HCT116 (cell line): ENCODE measurements around the gene EPGN. TPM values are rescaled to one million over a fixed set of nuclear protein-coding genes. Genes with fewer than 3 reads are reported as not detected.

Source experiments
- ATAC-seq: fragments of 200-7000 bp; cut with Tn5 transposase; 2 replicates; pipeline ENCODE4 v1.9.1; 2020; ENCODE audit warnings: mild to moderate bottlenecking, moderate library complexity
- BruUV-seq: library from RNA; stranded (reverse); fragments of 400-500 nt; replicated peaks from 2 replicates; lab custom pipeline; 2021; lab: Mats Ljungman, UMichigan
- CTCF ChIA-PET: fragments of 300-600 bp; sonication (Branson Sonifier 250); formaldehyde crosslinking; loops from one replicate; lab custom pipeline; 2021; ENCODE audit warnings: antibody characterized with exemption; lab: Charles Lee
- POLR2A ChIA-PET: fragments of 300-600, 350-600 bp; sonication (Branson Sonifier 250); formaldehyde crosslinking; loops from one replicate; lab custom pipeline; 2021; ENCODE audit warnings: antibody characterized with exemption; lab: Charles Lee
- RAD21 ChIA-PET, 2 experiments: fragments of 300-600 bp; sonication (Branson Sonifier 250); formaldehyde crosslinking; loops; one replicate each; lab custom pipeline; 2023; ENCODE audit warnings: low total read pairs in 2 of 2; ENCODE audit not compliant: uncharacterized antibody in 2 of 2, unreplicated experiment in 2 of 2, low non-redundant PET in 1 of 2; lab: Charles Lee
- DNase-seq: peaks from one replicate; pipeline ENCODE4 v3.0.0-alpha.2; 2010; ENCODE audit warnings: low read depth, low spot score
- H2AFZ ChIP-seq: fragments of 200-600 bp; shearing (Covaris generic), sonication (generic); 2 replicates; pipeline ENCODE4 v1.6.1; 2017; ENCODE audit warnings: low read depth, mixed run types, mixed read lengths, antibody characterized with exemption, low read length; ENCODE audit not compliant: poor library complexity, severe bottlenecking
- H3K27ac ChIP-seq: 2 replicates; pipeline ENCODE4 v1.5.1; 2012; ENCODE audit warnings: low read depth, low read length
- H3K27me3 ChIP-seq: fragments of 200-600 bp; sonication (generic); 2 replicates; pipeline ENCODE4 v1.6.1; 2016; ENCODE audit warnings: mixed run types, low read length, mixed read lengths; ENCODE audit not compliant: insufficient read depth
- H3K36me3 ChIP-seq, 2 experiments: fragments of 200-500 bp in 1 of 2; fragments of 200-600 bp in 1 of 2; sonication (Bioruptor generic) in 1 of 2; sonication (generic) in 1 of 2; 2 replicates each; pipeline versions ENCODE4 v1.5.1 to v1.6.1; 2014 to 2016; ENCODE audit warnings: low read length in 2 of 2, inconsistent platforms in 1 of 2, mixed read lengths in 1 of 2, mixed run types in 1 of 2; ENCODE audit not compliant: insufficient read depth in 2 of 2, control insufficient read depth in 1 of 2
- H3K4me1 ChIP-seq, 2 experiments: fragments of 200-600 bp in 1 of 2; sonication (generic) in 1 of 2; 2 replicates each; pipeline versions ENCODE4 v1.5.1 to v1.6.1; 2012 to 2017; ENCODE audit warnings: low read length in 2 of 2, inconsistent platforms in 1 of 2, mild to moderate bottlenecking in 1 of 2, mixed read lengths in 1 of 2, mixed run types in 1 of 2, moderate library complexity in 1 of 2; ENCODE audit not compliant: insufficient read depth in 2 of 2, control insufficient read depth in 1 of 2
- H3K4me2 ChIP-seq: fragments of 200-600 bp; sonication (generic); 2 replicates; pipeline ENCODE4 v1.6.1; 2017; ENCODE audit warnings: mixed run types, low read length, mixed read lengths
- H3K4me3 ChIP-seq, 2 experiments: fragments of 200-600 bp in 1 of 2; sonication (generic) in 1 of 2; replicated peaks in 1 of 2; 2 replicates each; pipeline ENCODE4 v1.5.1; 2011 to 2016; ENCODE audit warnings: low read length in 2 of 2, control low read depth in 1 of 2, low read depth in 1 of 2, mild to moderate bottlenecking in 1 of 2, mixed read lengths in 1 of 2, mixed run types in 1 of 2
- H3K79me2 ChIP-seq: fragments of 200-600 bp; sonication (generic); 2 replicates; pipeline ENCODE4 v1.6.1; 2017; ENCODE audit warnings: mild to moderate bottlenecking, mixed run types, low read length, moderate library complexity, mixed read lengths; ENCODE audit not compliant: insufficient read depth
- H3K9ac ChIP-seq: fragments of 200-600 bp; sonication (generic); 2 replicates; pipeline ENCODE4 v1.6.1; 2016; ENCODE audit warnings: low read length, mixed read lengths
- H3K9me2 ChIP-seq: fragments of 200-600 bp; sonication (generic), shearing (Covaris generic); 2 replicates; pipeline ENCODE4 v1.6.1; 2017; ENCODE audit warnings: mixed run types, mild to moderate bottlenecking, moderate library complexity; ENCODE audit not compliant: insufficient read depth
- H3K9me3 ChIP-seq, 2 experiments: fragments of 200-500 bp in 1 of 2; fragments of 200-600 bp in 1 of 2; sonication (Bioruptor generic) in 1 of 2; sonication (generic) in 1 of 2; 2 replicates each; pipeline ENCODE4 v1.6.1; 2014 to 2017; ENCODE audit warnings: low read length in 2 of 2, mixed read lengths in 2 of 2, inconsistent platforms in 1 of 2, low read depth in 1 of 2, mild to moderate bottlenecking in 1 of 2, mixed run types in 1 of 2, moderate library complexity in 1 of 2; ENCODE audit not compliant: control insufficient read depth in 1 of 2, insufficient read depth in 1 of 2
- H4K20me1 ChIP-seq: fragments of 200-600 bp; sonication (generic), shearing (Covaris generic); 2 replicates; pipeline ENCODE4 v1.6.1; 2017; ENCODE audit warnings: mixed run types, mild to moderate bottlenecking, moderate library complexity; ENCODE audit not compliant: insufficient read depth
- POLR2AphosphoS5 ChIP-seq: IDR thresholded peaks from 2 replicates; pipeline ENCODE4 v1.6.1; 2011; ENCODE audit warnings: mild to moderate bottlenecking, low read depth, low read length, moderate library complexity
- SP1 ChIP-seq: IDR thresholded peaks from 2 replicates; pipeline ENCODE4 v1.6.1; 2012; ENCODE audit warnings: low read depth
- intact Hi-C: fragments of 100-400 bp; cut with micrococcal nuclease; formaldehyde crosslinking; loops from 2 replicates; pipeline ENCODE4 v1.10.0; 2022
- total RNA-seq: library from RNA; stranded (reverse); gene quantifications from one replicate; pipeline ENCODE4 v1.2.1, GENCODE V29; 2021; ENCODE audit not compliant: unreplicated experiment

The EPGN gene
- total RNA-seq, 1 experiment from 2014 or later = 1.5 TPM

DNA sequence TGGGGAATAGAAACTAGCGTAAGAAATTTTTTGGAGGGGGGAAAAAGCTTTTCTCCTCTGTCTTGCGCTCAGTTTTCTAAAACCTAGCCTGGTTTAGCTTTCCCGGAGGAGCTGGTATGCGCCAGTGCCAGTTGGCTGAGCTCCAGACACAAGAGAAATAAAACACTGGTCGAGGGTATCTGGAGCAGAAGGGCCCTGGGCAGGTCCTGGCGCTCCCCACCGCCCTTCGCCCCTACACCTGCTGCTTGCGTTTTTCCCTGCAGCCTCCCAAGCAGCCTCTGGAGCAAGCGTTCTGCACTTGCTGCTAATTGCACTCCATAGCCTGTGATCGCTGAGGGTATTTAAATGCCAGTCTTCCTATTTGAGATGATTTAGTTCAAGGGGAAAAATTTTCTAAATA is 57.5 kb downstream of the EPGN start:
- H3K4me2 ChIP-seq = peak overlapping the region; percentile 84
- ChIA-PET POLR2A (interaction anchor here (1.3 to 3.7 kb wide), 7 partner anchors 44 to 300 kb away, joined by 4 to 28 read pairs (median 12); no protein-coding TSS in a partner anchor), CTCF (interaction anchor here (0.7 to 0.8 kb wide), 2 partner anchors 165 to 177 kb away, joined by 4 read pairs; no protein-coding TSS in a partner anchor)
- no peaks in the 10 kb centered on the region for H3K9me3 ChIP-seq
- intact Hi-C loops = loop anchor here (1.0 to 2.0 kb wide), 2 partner anchors 9 to 45 kb away; no protein-coding TSS in a partner anchor
- no peak overlapping the region for H2AFZ ChIP-seq
- peaks cover 96% of the 10 kb centered on the region for H3K79me2 ChIP-seq
- peak overlapping the region; percentile 94 for H3K27ac ChIP-seq
- H3K36me3 ChIP-seq = peaks cover 7 to 40% of the 10 kb centered on the region in 2 experiments; a peak in 3 of 4 replicates
- H3K9me2 ChIP-seq = no peaks in the 10 kb centered on the region
- H4K20me1 ChIP-seq = peaks cover 8% of the 10 kb centered on the region; the same call in 1 of the 2 replicates
- BruUV-seq = TSS peak; percentile 50
- peak overlapping the region; percentile 94 for H3K9ac ChIP-seq
- H3K4me3 ChIP-seq = peak overlapping the region; percentile 76 to 91
- ATAC-seq (no peak), DNase-seq (no peak)
- H3K27me3 ChIP-seq = no peaks in the 10 kb centered on the region
- H3K4me1 ChIP-seq = peaks cover 59 to 91% of the 10 kb centered on the region in 2 experiments
- TF ChIP-seq POLR2AphosphoS5 (peak; percentile 79), SP1 (no peak)
- TF ChIP-seq, all 23 proteins: peak for 1
- RAD21 ChIA-PET = interaction anchor here in 1 of 2 experiments (0.7 to 1.6 kb wide), 3 partner anchors 45 to 257 kb away, joined by 3 to 4 read pairs (median 3); no protein-coding TSS in a partner anchor

Other genes starting within 250 kb of the EPGN start
- gene CXCL2, start 209.3 kb upstream of the EPGN start, total RNA-seq = 1.8 TPM
- 15.0 TPM for gene MTHFD2L, start 150.4 kb upstream of the EPGN start, total RNA-seq
- gene EREG, start 56.7 kb downstream of the EPGN start, total RNA-seq = 498 TPM
- gene AREG, start 136.7 kb downstream of the EPGN start, total RNA-seq = 739 TPM